ENCODE data around the gene SORCS3. TPM values are rescaled to one million over a fixed set of nuclear protein-coding genes. Genes with fewer than 3 reads are reported as not detected.

The SORCS3 gene
- total RNA-seq, 1 experiment from 2014 or later: not detected

GRCh38 chr10:105017116-105017515 is 376.0 kb downstream of the SORCS3 start:
- H3K36me3 Mint-ChIP-seq (ENCODE audit: insufficient read depth, unreplicated experiment): no peaks in the 10 kb centered on the region
- TF ChIP-seq, protein P1, sequence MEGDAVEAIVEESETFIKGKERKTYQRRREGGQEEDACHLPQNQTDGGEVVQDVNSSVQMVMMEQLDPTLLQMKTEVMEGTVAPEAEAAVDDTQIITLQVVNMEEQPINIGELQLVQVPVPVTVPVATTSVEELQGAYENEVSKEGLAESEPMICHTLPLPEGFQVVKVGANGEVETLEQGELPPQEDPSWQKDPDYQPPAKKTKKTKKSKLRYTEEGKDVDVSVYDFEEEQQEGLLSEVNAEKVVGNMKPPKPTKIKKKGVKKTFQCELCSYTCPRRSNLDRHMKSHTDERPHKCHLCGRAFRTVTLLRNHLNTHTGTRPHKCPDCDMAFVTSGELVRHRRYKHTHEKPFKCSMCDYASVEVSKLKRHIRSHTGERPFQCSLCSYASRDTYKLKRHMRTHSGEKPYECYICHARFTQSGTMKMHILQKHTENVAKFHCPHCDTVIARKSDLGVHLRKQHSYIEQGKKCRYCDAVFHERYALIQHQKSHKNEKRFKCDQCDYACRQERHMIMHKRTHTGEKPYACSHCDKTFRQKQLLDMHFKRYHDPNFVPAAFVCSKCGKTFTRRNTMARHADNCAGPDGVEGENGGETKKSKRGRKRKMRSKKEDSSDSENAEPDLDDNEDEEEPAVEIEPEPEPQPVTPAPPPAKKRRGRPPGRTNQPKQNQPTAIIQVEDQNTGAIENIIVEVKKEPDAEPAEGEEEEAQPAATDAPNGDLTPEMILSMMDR (IDR thresholded peaks at IDR 0.05; ENCODE audit: unreplicated experiment): no peak
- no peaks in the 10 kb centered on the region for H3K4me1 Mint-ChIP-seq (ENCODE audit: insufficient read depth, unreplicated experiment)
- no peak for DNase-seq (ENCODE audit: unreplicated experiment)
- H3K9me3 Mint-ChIP-seq (ENCODE audit: unreplicated experiment): peaks cover 9% of the 10 kb centered on the region
- no peak overlapping the region for H3K4me3 Mint-ChIP-seq (ENCODE audit: unreplicated experiment)
- no peaks in the 10 kb centered on the region for H3K27me3 Mint-ChIP-seq (ENCODE audit: insufficient read depth, unreplicated experiment)
- intact Hi-C loops (cut with micrococcal nuclease): no loop called here
- CTCF ChIA-PET: no interaction called here
- no TSS peak for BruUV-seq (replicated peaks)
- no peak overlapping the region for H3K27ac Mint-ChIP-seq (ENCODE audit: low read depth, unreplicated experiment)
- POLR2A ChIA-PET: no interaction called here

GRCh38 chr10:105017691-105018090 is 376.6 kb downstream of the SORCS3 start:
- H3K4me3 Mint-ChIP-seq (ENCODE audit: unreplicated experiment): no peak overlapping the region
- TF ChIP-seq, protein P1 (IDR thresholded peaks at IDR 0.05; ENCODE audit: unreplicated experiment): no peak
- BruUV-seq (replicated peaks): no TSS peak
- DNase-seq (ENCODE audit: unreplicated experiment): no peak
- intact Hi-C loops (cut with micrococcal nuclease): no loop called here
- CTCF ChIA-PET: interaction anchor here (0.8 kb wide), 1 partner anchor 46 kb away, joined by 3 read pairs; no protein-coding TSS in a partner anchor
- no peaks in the 10 kb centered on the region for H3K4me1 Mint-ChIP-seq (ENCODE audit: insufficient read depth, unreplicated experiment)
- no peaks in the 10 kb centered on the region for H3K36me3 Mint-ChIP-seq (ENCODE audit: insufficient read depth, unreplicated experiment)
- no peak overlapping the region for H3K27ac Mint-ChIP-seq (ENCODE audit: low read depth, unreplicated experiment)
- POLR2A ChIA-PET: no interaction called here
- peaks cover 6% of the 10 kb centered on the region for H3K9me3 Mint-ChIP-seq (ENCODE audit: unreplicated experiment)
- H3K27me3 Mint-ChIP-seq (ENCODE audit: insufficient read depth, unreplicated experiment): no peaks in the 10 kb centered on the region

- DNase-seq (ENCODE audit: unreplicated experiment): no peak
- intact Hi-C loops (cut with micrococcal nuclease): no loop called here
- Mint-ChIP-seq H3K36me3 (ENCODE audit: insufficient read depth, unreplicated experiment) (no peaks in the 10 kb centered on the region), H3K27me3 (ENCODE audit: insufficient read depth, unreplicated experiment) (no peaks in the 10 kb centered on the region), H3K27ac (ENCODE audit: low read depth, unreplicated experiment) (no peak overlapping the region), H3K4me3 (ENCODE audit: unreplicated experiment) (no peak overlapping the region), H3K4me1 (ENCODE audit: insufficient read depth, unreplicated experiment) (peaks cover 6% of the 10 kb centered on the region), H3K9me3 (ENCODE audit: unreplicated experiment) (peaks cover 6% of the 10 kb centered on the region)
- TF ChIP-seq, protein P1 (IDR thresholded peaks at IDR 0.05; ENCODE audit: unreplicated experiment): no peak
- POLR2A ChIA-PET: no interaction called here
- CTCF ChIA-PET: no interaction called here
- BruUV-seq (replicated peaks): no TSS peak
These were observed 382.4 kb downstream of the SORCS3 start for GRCh38 chr10:105023211-105024111.

DNA sequence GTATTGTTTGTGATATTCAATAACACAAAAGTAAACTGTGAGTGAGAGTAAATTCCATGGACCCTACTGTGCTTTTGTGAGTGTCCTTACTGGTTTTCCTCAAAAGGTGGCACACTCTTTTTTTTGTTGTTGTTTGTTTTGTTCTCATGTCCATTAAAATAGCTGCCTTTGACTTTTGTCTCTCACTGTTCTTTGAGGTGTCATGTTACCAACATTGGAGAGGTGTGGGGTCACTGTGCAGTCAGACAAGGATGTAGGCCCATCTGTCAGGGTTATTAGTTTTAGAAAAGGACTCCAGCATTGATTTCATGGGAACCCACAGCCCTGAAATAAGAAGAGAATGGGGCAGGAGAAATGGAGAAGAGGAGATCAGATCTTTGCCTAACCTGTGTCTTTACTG is 383.1 kb downstream of the SORCS3 start:
- Mint-ChIP-seq H3K36me3 (ENCODE audit: insufficient read depth, unreplicated experiment) (no peaks in the 10 kb centered on the region), H3K9me3 (ENCODE audit: unreplicated experiment) (peaks cover 2% of the 10 kb centered on the region), H3K27me3 (ENCODE audit: insufficient read depth, unreplicated experiment) (no peaks in the 10 kb centered on the region), H3K4me3 (ENCODE audit: unreplicated experiment) (no peak overlapping the region), H3K4me1 (ENCODE audit: insufficient read depth, unreplicated experiment) (peaks cover 6% of the 10 kb centered on the region), H3K27ac (ENCODE audit: low read depth, unreplicated experiment) (no peak overlapping the region)
- intact Hi-C loops (cut with micrococcal nuclease): no loop called here
- TF ChIP-seq, protein P1 (IDR thresholded peaks at IDR 0.05; ENCODE audit: unreplicated experiment): no peak
- no peak for DNase-seq (ENCODE audit: unreplicated experiment)
- CTCF ChIA-PET: no interaction called here
- BruUV-seq (replicated peaks): no TSS peak
- POLR2A ChIA-PET: no interaction called here
